Adipose tissue (tissue), 3 donors: ENCODE measurements around the gene NCBP3. TPM values are rescaled to one million over a fixed set of nuclear protein-coding genes. Genes with fewer than 3 reads are reported as not detected.

ENCODE experiments used
- H3K27ac ChIP-seq: one replicate; pipeline ENCODE4 v1.5.1; 2013; ENCODE audit warnings: low read depth, low read length
- WGBS, 3 donors: extraction: QIAGEN DNeasy Blood & Tissue Kit; methylation state at CpG; one replicate each; pipeline ENCODE4 v1.1.7; 2013; 5-methylcytosine and 5-hydroxymethylcytosine counted together
- polyA plus RNA-seq, 3 donors: library from polyadenylated mRNA; stranded (reverse); fragments of 200-250 nt; gene quantifications; one replicate each; pipeline ENCODE4 v1.2.3, GENCODE V29; 2013
- donor health status: healthy with polysubstance abuse.
- donor health status: Bipolar disorder and iron deficiency.
- donor health status: healthy.

NCBP3 gene
- polyA plus RNA-seq, 3 donors: 13.0 to 18.2 (median 15.1) TPM

- 62 to 90% (median 78%) methylated on average over 14 of the region's 14 CpGs for WGBS, 3 donors
- H3K27ac ChIP-seq: no peak overlapping the region
These were observed 39.2 kb upstream of the NCBP3 start for GRCh38 chr17:3885271-3885670.

- 91 to 94% (median 93%) methylated on average over 12 of the region's 12 CpGs for WGBS, 3 donors
These were observed 38.1 kb upstream of the NCBP3 start for GRCh38 chr17:3884188-3884587.

GRCh38 chr17:3882276-3882675, 36.2 kb upstream of the NCBP3 start:
- 75 to 82% (median 81%) methylated on average over 4 of the region's 4 CpGs for WGBS, 3 donors
- H3K27ac ChIP-seq: no peak overlapping the region

More at GRCh38 chr17:3884188-3884587, 38.1 kb upstream of the NCBP3 start:
- no peak overlapping the region for H3K27ac ChIP-seq

GRCh38 chr17:3880983-3881382, 34.9 kb upstream of the NCBP3 start:
- 80 to 95% (median 91%) methylated on average over 7 of the region's 7 CpGs for WGBS, 3 donors
- no peak overlapping the region for H3K27ac ChIP-seq

DNA sequence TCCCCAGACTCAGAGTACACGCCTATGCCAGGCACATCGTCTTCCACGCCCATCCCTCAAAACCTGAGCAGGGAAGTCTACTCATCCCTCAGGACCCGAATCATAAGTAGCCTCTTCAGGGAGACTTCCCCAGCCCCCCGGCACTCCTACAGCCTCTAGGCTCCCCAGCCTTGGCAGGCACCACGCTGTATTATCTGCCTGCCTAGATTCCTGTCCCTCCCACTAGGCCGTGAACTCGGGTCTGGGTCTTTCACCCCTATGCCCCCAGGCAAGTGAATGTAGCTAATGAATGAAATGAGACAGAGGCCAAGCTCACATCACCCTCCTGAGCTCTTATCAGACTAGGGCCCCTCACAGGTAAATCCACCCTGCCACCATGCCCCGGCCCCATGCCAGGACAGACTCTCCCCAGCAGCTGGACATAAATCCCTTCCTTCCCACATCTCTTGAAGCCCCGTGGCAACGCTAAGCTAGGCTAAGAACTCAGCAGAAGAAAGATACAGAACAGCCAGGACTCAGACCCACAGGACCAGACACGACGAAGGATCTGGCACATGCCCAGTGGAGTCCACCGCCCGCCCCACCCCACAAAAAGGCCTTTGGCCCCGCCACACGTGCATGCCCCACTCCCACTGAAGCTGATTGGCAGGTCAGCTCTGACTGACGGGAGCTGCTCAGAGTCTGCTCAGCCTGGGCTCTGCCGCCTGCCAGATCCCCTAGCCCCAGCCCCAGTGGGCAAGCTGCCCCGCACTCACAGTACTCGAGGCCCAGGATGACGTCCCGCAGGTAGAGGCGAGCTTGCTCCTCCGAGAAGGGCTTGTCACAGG, 33.8 kb upstream of the NCBP3 start:
- WGBS, 3 donors: 49 to 78% (median 76%) methylated on average over 25 of the region's 25 CpGs
- H3K27ac ChIP-seq: no peak overlapping the region

GRCh38 chr17:3879186-3879585, 33.1 kb upstream of the NCBP3 start:
- 64 to 71% (median 67%) methylated on average over 5 of the region's 5 CpGs for WGBS, 3 donors
- no peak overlapping the region for H3K27ac ChIP-seq

- H3K27ac ChIP-seq: no peak overlapping the region
- WGBS, 3 donors: 78 to 84% (median 79%) methylated on average over 8 of the region's 8 CpGs
These were observed 31.2 kb upstream of the NCBP3 start for GRCh38 chr17:3877220-3877619.

- 93 to 99% (median 94%) methylated on average over 7 of the region's 7 CpGs for WGBS, 3 donors
- H3K27ac ChIP-seq: no peak overlapping the region
These were observed 29.3 kb upstream of the NCBP3 start for GRCh38 chr17:3875317-3875716.

GRCh38 chr17:3873862-3874261, 27.8 kb upstream of the NCBP3 start:
- no peak overlapping the region for H3K27ac ChIP-seq
- WGBS, 3 donors: 95 to 97% (median 97%) methylated on average over 10 of the region's 10 CpGs

- WGBS, 3 donors: 30 to 64% (median 44%) methylated on average over 11 of the region's 11 CpGs
- H3K27ac ChIP-seq: no peak overlapping the region
These were observed 24.8 kb upstream of the NCBP3 start for GRCh38 chr17:3870871-3871306.

DNA sequence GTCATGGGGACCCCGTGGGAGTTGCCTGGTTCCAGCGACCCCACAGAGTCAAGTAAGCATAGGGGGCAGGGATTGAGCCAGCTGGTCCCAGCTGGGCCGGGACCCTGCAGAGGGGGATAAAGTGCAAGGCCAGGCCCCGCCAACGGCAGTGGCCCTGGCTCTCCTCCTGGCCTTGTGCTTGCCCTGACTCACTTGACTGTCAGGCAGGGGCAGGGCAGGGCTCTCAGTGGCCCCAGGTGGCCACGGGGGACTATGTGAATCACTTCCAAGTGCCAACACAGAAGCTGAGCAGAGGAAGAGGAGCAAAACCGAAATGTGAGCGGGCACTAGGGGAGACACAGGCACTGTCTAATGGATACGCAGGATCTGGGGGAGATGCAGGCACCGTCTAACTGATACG, 21.6 kb upstream of the NCBP3 start:
- WGBS, 3 donors: 76 to 88% (median 86%) methylated on average over 11 of the region's 11 CpGs
- no peak overlapping the region for H3K27ac ChIP-seq

- WGBS, 3 donors: 79 to 89% (median 84%) methylated on average over 17 of the region's 17 CpGs
- H3K27ac ChIP-seq: no peak overlapping the region
These were observed 21.1 kb upstream of the NCBP3 start for GRCh38 chr17:3867106-3867505.

- H3K27ac ChIP-seq: no peak overlapping the region
- 90 to 96% (median 94%) methylated on average over 20 to 21 of the region's 21 CpGs for WGBS, 3 donors
These were observed 20.2 kb upstream of the NCBP3 start for GRCh38 chr17:3866276-3866675.

DNA sequence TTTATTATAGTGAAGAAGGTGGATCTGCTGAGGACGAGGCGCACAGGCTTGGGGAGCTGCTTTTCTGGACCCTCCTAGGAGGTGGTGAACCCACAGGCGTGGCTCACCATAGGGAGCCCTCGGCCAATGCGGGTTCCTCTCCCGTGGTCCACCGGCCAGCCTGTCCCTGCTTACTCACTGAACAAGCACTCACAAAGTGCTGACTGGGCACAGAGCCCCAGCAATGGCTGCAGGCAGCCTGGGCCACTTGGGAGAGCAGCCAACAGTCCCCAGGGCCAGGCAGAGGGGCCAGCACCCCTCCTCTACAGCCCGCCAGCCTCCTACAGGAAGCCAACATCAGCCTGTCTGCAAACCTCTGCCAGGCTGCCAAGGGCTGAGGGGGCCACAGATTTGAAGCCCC, 19.1 kb upstream of the NCBP3 start:
- H3K27ac ChIP-seq: no peak overlapping the region
- WGBS, 3 donors: 70 to 81% (median 78%) methylated on average over 8 of the region's 8 CpGs

DNA sequence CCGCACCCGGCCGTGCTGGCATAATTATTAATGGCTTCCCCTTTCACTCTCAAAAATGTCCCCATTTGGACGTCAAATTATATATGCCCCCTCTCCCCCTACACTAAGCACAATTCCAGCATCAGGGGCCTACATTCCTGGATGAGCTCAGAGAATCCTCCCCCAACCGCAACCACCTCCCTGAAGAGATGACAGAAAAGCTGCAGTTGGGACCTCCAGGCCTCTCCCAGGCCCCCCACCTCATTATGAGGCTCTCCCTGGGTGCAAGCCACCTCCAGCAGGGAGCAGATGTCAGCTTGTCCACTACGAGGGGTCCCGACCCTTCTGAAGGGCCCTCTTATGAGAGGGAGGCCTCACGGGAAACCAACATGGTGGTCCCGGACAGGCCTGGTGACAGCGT, 18.5 kb upstream of the NCBP3 start:
- no peak overlapping the region for H3K27ac ChIP-seq
- WGBS, 3 donors: 88 to 90% (median 89%) methylated on average over 10 of the region's 10 CpGs

GRCh38 chr17:3861761-3862681, 16.0 kb upstream of the NCBP3 start:
- no peak overlapping the region for H3K27ac ChIP-seq
- 84 to 87% (median 86%) methylated on average over 26 to 28 of the region's 28 CpGs for WGBS, 3 donors

DNA sequence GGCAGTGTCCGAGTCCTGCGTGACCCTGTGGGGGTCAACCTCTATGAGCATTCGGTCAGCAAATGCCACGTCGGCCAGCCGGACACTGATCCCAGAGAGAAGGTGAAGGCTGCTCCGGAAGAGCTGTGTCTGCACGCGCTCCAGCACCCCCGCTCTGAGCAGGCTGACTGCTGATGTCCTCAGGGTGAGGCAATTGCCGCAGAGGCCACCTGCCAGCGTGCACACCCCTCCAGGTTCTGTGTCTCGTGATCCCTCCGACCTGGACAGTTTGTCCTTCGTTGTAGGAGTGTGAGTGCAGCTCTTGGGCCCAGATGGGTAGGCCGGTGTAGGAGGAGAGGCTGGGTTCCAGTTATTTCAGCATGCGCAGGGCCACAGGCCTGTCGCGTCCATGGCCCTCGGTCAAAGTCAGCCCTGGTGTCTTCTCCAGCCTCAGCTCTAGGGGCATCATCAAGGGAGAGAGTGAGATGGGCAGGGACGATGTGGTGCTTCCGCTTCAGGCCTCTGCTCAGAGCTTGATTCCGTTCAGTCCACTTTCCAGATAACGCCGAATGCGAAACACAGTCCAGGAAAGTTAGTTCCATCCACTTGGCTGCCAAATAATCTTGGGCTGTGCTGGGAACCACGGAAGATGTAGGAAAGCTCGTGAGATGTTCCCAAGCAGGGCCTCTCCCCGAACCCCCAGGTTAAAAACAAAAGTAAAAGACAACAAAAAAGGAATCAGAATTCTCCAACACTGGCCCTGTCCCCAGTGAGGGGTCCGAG, 15.1 kb upstream of the NCBP3 start:
- 92 to 93% (median 93%) methylated on average over 30 of the region's 30 CpGs for WGBS, 3 donors

DNA sequence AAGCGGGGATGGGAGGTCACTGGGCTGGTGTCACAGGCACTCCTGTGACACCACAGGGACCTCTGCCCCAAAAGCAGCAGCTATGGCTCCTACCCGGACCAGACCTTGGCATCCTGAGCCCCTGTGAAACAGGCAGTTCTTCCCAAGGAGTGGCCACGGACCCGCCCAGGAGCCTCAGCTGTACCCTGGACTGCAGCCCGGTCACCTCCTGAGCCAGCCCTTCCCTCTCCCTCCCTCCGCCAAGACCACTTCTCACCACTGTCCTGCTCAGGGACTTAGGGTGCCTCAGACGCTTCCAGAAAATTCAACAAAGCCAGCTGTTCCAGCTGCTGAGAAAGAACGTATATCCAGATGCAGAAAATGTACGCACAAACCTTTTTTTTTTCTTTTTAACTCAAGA, 13.9 kb upstream of the NCBP3 start:
- no peak overlapping the region for H3K27ac ChIP-seq
- 71 to 86% (median 81%) methylated on average over 8 to 9 of the region's 9 CpGs for WGBS, 3 donors

More for the DNA sequence above, 15.1 kb upstream of the NCBP3 start:
- H3K27ac ChIP-seq: no peak overlapping the region
